Keratinocyte (primary cell): Measurements from ENCODE around the gene GTF3C6.

Source experiments
- EZH2 ChIP-seq: IDR thresholded peaks from one replicate; pipeline ENCODE4 v1.6.1; 2012; ENCODE audit warnings: inconsistent platforms, mild to moderate bottlenecking, low read length, moderate library complexity
- TF ChIP-seq, protein P1 (sequence below), 3 experiments: IDR thresholded peaks in 1 of 3; conservative IDR thresholded peaks in 1 of 3; optimal IDR thresholded peaks in 1 of 3; 2 replicates in 2 of 3; 3 replicates in 1 of 3; pipeline versions ENCODE3 to v1.5.1; 2011; ENCODE audit warnings: low read length in 3 of 3, mild to moderate bottlenecking in 3 of 3, moderate library complexity in 2 of 3, control low read depth in 1 of 3, inconsistent platforms in 1 of 3; ENCODE audit not compliant: insufficient read depth in 2 of 3; ENCODE audit errors: extremely low read depth in 1 of 3

DNA sequence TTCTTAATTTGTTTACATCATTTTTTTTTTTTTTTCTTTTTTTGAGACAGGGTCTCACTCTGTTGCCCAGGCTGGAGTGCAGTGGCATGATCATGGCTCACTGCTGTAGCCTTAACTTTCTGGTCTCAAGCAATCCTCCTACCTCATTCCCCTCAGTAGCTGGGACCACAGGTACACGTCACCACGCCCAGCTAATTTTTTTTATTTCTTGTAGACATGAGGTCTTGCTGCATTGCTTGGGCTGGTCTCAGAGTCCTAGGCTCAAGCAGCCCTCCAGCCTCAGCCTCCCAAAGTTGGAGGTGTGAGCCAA, 53.6 kb downstream of the GTF3C6 start:
- TF ChIP-seq, protein P1, sequence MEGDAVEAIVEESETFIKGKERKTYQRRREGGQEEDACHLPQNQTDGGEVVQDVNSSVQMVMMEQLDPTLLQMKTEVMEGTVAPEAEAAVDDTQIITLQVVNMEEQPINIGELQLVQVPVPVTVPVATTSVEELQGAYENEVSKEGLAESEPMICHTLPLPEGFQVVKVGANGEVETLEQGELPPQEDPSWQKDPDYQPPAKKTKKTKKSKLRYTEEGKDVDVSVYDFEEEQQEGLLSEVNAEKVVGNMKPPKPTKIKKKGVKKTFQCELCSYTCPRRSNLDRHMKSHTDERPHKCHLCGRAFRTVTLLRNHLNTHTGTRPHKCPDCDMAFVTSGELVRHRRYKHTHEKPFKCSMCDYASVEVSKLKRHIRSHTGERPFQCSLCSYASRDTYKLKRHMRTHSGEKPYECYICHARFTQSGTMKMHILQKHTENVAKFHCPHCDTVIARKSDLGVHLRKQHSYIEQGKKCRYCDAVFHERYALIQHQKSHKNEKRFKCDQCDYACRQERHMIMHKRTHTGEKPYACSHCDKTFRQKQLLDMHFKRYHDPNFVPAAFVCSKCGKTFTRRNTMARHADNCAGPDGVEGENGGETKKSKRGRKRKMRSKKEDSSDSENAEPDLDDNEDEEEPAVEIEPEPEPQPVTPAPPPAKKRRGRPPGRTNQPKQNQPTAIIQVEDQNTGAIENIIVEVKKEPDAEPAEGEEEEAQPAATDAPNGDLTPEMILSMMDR (optimal IDR thresholded peaks at IDR 0.05 in 1 of 3, IDR thresholded peaks at IDR 0.05 in 1 of 3, conservative IDR thresholded peaks at IDR 0.05 in 1 of 3; ENCODE audit: extremely low read depth in 1 of 3, insufficient read depth in 2 of 3, low read length in 3 of 3), result no peak
- TF ChIP-seq EZH2, result no peak
